Rectal smooth muscle tissue (tissue), 1 donor: Measurements from ENCODE around the gene SLC17A5.
"Not testable (repeated sequence)": the region's sequence is repeated elsewhere in the genome, so short reads cannot be mapped to it uniquely, and the experiment has no call there.

Experiments used
- H3K27ac ChIP-seq: one replicate; pipeline ENCODE4 v1.7.0; 2013; ENCODE audit warnings: low read depth, low read length, inconsistent platforms
- H3K27me3 ChIP-seq: one replicate; pipeline ENCODE4 v1.7.0; 2013; ENCODE audit warnings: low read length; ENCODE audit not compliant: control insufficient read depth, insufficient read depth
- H3K36me3 ChIP-seq: one replicate; pipeline ENCODE4 v1.7.0; 2013; ENCODE audit warnings: low read length; ENCODE audit not compliant: control insufficient read depth, insufficient read depth
- H3K4me1 ChIP-seq: one replicate; pipeline ENCODE4 v1.7.0; 2013; ENCODE audit warnings: low read length; ENCODE audit not compliant: control insufficient read depth, insufficient read depth
- H3K4me3 ChIP-seq: one replicate; pipeline ENCODE4 v1.7.0; 2013; ENCODE audit warnings: low read length
- H3K9ac ChIP-seq: one replicate; pipeline ENCODE4 v1.7.0; 2013; ENCODE audit warnings: low read length

The SLC17A5 gene

GRCh38 chr6:73604020-73604419, 49.8 kb downstream of the SLC17A5 start:
- Histone ChIP-seq H3K4me1 (no peaks in the 10 kb centered on the region), H3K36me3 (peaks cover 4% of the 10 kb centered on the region), H3K4me3 (no peak overlapping the region), H3K9ac (no peak overlapping the region), H3K27ac (no peak overlapping the region), H3K27me3 (no peaks in the 10 kb centered on the region)

DNA sequence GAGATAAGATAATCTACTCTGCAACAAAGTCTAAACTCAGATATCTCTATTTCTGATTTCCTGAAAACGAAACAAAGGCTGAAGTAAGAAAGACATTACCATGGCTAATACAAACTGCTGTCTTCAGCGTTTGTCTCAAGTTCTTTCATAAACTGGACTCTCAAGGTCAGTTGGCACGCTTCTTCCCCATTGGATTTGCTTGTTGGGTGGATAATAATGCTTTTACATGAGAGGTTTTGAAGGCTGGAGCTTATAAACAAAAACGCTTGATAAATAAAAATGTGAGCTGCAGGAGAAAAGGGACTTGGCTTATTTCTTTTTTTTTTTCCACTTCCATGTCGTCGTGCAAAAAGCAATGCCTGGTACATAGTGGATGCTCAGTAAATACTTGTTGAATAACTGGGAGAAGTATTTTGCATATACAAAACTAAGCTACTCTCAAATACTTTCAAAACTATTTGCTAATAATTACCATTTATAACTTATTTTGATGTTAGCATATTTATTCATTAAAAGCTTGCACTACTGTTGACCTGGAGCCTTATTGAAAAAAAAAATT, 67.3 kb downstream of the SLC17A5 start:
- Histone ChIP-seq H3K9ac (no peak overlapping the region), H3K27me3 (no peaks in the 10 kb centered on the region), H3K36me3 (no peaks in the 10 kb centered on the region), H3K27ac (peak overlapping the region; percentile 88), H3K4me1 (peaks cover 7% of the 10 kb centered on the region), H3K4me3 (peak overlapping the region; percentile 36)

GRCh38 chr6:73585566-73586415, 68.0 kb downstream of the SLC17A5 start:
- Histone ChIP-seq H3K27me3 (no peaks in the 10 kb centered on the region), H3K9ac (no peak overlapping the region), H3K27ac (peak overlapping the region; percentile 88), H3K4me3 (peak overlapping the region; percentile 49), H3K4me1 (peaks cover 10% of the 10 kb centered on the region), H3K36me3 (no peaks in the 10 kb centered on the region)

DNA sequence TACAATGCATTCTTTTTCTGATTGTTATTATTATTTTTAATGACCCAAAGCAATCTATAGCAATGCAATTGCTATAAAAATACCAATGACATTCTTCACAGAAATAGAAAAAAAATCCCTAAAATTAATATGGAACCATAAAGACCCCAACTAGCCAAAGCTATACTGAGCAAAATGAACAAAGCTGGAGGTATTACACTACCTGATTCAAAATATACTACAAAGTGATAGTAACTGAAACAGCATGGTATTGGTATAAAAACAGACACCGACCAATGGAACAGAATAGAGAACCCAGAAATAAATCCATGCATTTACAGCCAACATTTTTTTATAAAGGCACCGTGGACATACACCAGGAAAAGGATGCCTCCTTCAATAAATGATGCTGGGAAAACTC, 72.5 kb downstream of the SLC17A5 start:
- Histone ChIP-seq H3K9ac (no peak overlapping the region), H3K4me3 (no peak overlapping the region), H3K4me1 (peaks cover 20% of the 10 kb centered on the region), H3K36me3 (no peaks in the 10 kb centered on the region), H3K27me3 (no peaks in the 10 kb centered on the region), H3K27ac (peak overlapping the region; percentile 91)

DNA sequence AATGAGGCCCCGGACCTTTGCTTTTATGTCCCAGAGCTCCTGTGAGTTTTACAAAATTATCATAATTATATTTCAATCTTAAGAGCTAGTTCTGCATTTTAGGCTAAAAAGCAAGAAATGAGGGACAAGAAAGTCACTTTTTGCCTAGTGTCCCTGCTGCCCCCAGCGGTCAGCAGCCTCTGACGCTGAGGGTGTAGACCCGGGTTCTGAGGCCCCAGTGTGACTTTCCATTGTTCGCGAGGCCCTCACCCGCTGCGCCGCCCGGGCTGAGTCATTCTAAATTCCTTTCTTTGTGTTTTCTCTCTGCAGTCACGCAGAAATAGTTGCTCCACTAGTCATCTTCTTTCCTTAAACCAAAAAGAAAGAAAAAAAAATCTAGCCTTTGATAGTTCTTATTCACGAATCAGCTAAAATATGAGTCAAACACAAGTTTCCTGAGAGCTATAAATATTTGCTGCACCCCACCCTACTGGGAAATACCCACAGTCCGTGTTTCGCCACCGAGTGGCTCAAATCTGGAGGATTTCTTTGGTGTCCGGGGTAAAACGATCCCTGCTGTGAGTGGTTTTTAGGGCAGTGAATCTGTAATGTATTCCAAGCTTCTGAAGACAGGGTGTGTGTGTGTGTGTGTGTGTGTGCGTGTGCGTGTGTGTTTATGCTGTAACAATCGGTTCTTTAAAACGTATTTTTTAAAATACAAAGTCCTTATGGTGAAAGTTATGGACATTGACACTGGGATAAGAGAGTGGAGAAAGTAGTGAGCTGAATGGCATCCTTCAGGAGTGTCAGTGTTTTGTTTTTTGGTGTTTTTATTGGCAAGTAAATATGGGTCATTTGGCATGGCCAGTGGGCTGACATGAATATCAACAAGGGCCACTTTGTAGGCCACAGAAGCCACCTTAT, 73.3 kb downstream of the SLC17A5 start:
- Histone ChIP-seq H3K27ac (peak overlapping the region; percentile 91), H3K4me1 (peaks cover 15% of the 10 kb centered on the region), H3K4me3 (peak overlapping the region; percentile 41), H3K36me3 (no peaks in the 10 kb centered on the region), H3K9ac (peak overlapping the region; percentile 28), H3K27me3 (no peaks in the 10 kb centered on the region)

GRCh38 chr6:73579851-73580246, 73.9 kb downstream of the SLC17A5 start:
- H3K9ac ChIP-seq = no peak overlapping the region
- peaks cover 12% of the 10 kb centered on the region for H3K4me1 ChIP-seq
- no peaks in the 10 kb centered on the region for H3K27me3 ChIP-seq
- no peaks in the 10 kb centered on the region for H3K36me3 ChIP-seq
- H3K27ac ChIP-seq = peak overlapping the region; percentile 91
- H3K4me3 ChIP-seq = no peak overlapping the region

GRCh38 chr6:73579389-73579788, 74.4 kb downstream of the SLC17A5 start:
- Histone ChIP-seq H3K4me1 (peaks cover 12% of the 10 kb centered on the region), H3K36me3 (no peaks in the 10 kb centered on the region), H3K4me3 (no peak overlapping the region), H3K9ac (no peak overlapping the region), H3K27me3 (no peaks in the 10 kb centered on the region), H3K27ac (peak overlapping the region; percentile 91)

DNA sequence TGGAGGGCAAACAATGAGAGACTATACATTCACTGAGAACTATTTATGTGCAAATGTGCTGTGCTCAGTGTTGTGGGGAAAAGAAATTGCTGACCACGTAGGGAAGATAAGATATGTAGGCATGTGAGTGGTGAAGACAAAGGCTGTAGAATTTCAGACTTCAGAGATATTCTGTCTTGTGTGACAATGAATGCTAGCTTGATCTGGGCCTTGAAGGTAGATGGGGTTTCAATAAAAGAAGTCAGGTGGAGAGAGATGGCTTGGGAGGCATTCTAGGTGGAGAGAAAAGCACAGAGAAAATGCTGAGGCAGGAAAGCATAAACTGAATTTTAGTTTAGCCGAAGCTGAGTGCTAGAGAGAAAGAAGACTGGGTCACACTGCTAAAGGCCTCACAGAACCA, 76.1 kb downstream of the SLC17A5 start:
- Histone ChIP-seq H3K9ac (no peak overlapping the region), H3K4me1 (peaks cover 12% of the 10 kb centered on the region), H3K4me3 (no peak overlapping the region), H3K36me3 (no peaks in the 10 kb centered on the region), H3K27me3 (no peaks in the 10 kb centered on the region), H3K27ac (no peak overlapping the region)

GRCh38 chr6:73572531-73572930, 81.3 kb downstream of the SLC17A5 start:
- H3K4me1 ChIP-seq, H3K27ac ChIP-seq, H3K27me3 ChIP-seq, H3K9ac ChIP-seq, H3K36me3 ChIP-seq, H3K4me3 ChIP-seq: not testable (repeated sequence)

GRCh38 chr6:73571218-73572181, 82.3 kb downstream of the SLC17A5 start:
- not testable (repeated sequence) for H3K9ac ChIP-seq, H3K27ac ChIP-seq, H3K36me3 ChIP-seq, H3K4me3 ChIP-seq, H3K4me1 ChIP-seq, H3K27me3 ChIP-seq

GRCh38 chr6:73569121-73569520, 84.7 kb downstream of the SLC17A5 start:
- Histone ChIP-seq H3K9ac (no peak overlapping the region), H3K27me3 (no peaks in the 10 kb centered on the region), H3K27ac (no peak overlapping the region), H3K4me3 (no peak overlapping the region), H3K36me3 (no peaks in the 10 kb centered on the region), H3K4me1 (no peaks in the 10 kb centered on the region)
